ENCODE measurements around the gene RAB23.

DNA sequence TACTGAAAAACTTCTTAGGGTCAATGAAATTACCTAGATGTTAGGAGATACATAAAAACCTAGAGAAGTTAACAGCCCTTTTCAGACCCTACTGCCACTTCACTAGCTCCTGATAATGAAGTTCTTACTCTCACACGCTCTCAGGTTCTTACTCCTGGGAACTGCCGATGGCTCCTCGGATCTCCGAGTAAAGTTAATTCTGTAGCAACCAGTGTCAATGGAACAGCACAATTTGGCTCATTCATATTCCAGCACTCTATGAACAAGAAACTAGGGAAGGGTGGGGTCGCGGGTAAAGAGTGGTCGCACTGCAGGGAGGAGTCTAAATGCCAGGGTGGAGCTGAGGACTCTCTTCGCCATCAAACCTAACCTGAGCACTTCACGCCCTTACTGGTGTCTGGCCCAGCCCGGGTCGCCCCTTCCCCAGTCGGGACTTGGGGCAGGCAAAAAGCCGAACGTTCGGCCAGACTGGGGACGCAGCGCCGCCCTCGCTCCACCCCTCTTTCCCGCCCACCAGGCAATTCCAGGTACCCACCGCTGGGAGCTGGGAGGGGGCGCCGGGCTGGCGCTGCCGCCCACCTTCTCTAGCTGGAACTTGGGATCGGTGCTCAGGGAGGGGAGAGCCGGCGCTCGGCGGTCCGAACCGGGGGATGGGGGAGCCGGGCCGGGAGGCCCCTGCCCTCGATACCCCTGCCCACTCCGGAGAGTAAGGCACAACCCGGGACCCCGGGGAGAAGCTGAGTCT, 744 bp downstream of the RAB23 start:
- TF ChIP-seq, protein P1, sequence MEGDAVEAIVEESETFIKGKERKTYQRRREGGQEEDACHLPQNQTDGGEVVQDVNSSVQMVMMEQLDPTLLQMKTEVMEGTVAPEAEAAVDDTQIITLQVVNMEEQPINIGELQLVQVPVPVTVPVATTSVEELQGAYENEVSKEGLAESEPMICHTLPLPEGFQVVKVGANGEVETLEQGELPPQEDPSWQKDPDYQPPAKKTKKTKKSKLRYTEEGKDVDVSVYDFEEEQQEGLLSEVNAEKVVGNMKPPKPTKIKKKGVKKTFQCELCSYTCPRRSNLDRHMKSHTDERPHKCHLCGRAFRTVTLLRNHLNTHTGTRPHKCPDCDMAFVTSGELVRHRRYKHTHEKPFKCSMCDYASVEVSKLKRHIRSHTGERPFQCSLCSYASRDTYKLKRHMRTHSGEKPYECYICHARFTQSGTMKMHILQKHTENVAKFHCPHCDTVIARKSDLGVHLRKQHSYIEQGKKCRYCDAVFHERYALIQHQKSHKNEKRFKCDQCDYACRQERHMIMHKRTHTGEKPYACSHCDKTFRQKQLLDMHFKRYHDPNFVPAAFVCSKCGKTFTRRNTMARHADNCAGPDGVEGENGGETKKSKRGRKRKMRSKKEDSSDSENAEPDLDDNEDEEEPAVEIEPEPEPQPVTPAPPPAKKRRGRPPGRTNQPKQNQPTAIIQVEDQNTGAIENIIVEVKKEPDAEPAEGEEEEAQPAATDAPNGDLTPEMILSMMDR (conservative IDR thresholded peaks at IDR 0.05; ENCODE audit: low read length): peak; percentile 53; the same call in 1 of the 2 replicates
- no peak for TF ChIP-seq EZH2phosphoT487 (IDR thresholded peaks at IDR 0.05; ENCODE audit: borderline replicate concordance, low read depth, low read length)
